ENCODE measurements around the gene RPS4Y2. TPM values are rescaled to one million over a fixed set of nuclear protein-coding genes. Genes with fewer than 3 reads are reported as not detected.

RPS4Y2 gene
- polyA plus RNA-seq, 1 of the 3 experiments (the other 2 are of a cell fraction) = not detected

GRCh38 chrY:20813459-20813858, 57.6 kb downstream of the RPS4Y2 start:
- no peaks in the 10 kb centered on the region for H3K9me2 ChIP-seq
- H3K79me2 ChIP-seq (ENCODE audit: insufficient read depth) = no peaks in the 10 kb centered on the region
- no peak for TF ChIP-seq EZH2phosphoT487 (IDR thresholded peaks at IDR 0.05; ENCODE audit: borderline replicate concordance, low read depth)
- no peak for TF ChIP-seq TCF12 (IDR thresholded peaks at IDR 0.05)
- no peak for TF ChIP-seq PBX3 (IDR thresholded peaks at IDR 0.05)
- no peak for TF ChIP-seq MEF2A (IDR thresholded peaks at IDR 0.05; ENCODE audit: borderline replicate concordance, low read depth)
- TF ChIP-seq POLR2AphosphoS5 (IDR thresholded peaks at IDR 0.05; ENCODE audit: low read depth, low read length) = no peak
- TF ChIP-seq SMC3 (IDR thresholded peaks at IDR 0.05; ENCODE audit: low read depth, low read length) = no peak
- TF ChIP-seq RAD21 (IDR thresholded peaks at IDR 0.05; ENCODE audit: low read length) = no peak
- H3K9me3 ChIP-seq = no peaks in the 10 kb centered on the region
- H3K4me3 ChIP-seq (ENCODE audit: low read depth in 2 of 2, low read length in 1 of 2) = no peak overlapping the region
- no peak overlapping the region for H2AFZ ChIP-seq (ENCODE audit: low read depth)
- H3K4me2 ChIP-seq = no peak overlapping the region
- no peaks in the 10 kb centered on the region for H3K27me3 ChIP-seq (ENCODE audit: insufficient read depth)
- no peak overlapping the region for H3K27ac ChIP-seq (ENCODE audit: low read depth in 2 of 2, low read length in 1 of 2)
- ChIA-PET POLR2A (no interaction called here), CTCF (no interaction called here)
- H3K36me3 ChIP-seq (replicated peaks in 1 of 2; ENCODE audit: control insufficient read depth in 1 of 2, insufficient read depth in 2 of 2, low read length in 1 of 2) = no peaks in the 10 kb centered on the region
- no peak for DNase-seq
- H3K9ac ChIP-seq = no peak overlapping the region
- no CpG with 5 or more reads among the region's 1 CpG for WGBS (ENCODE audit: low lambda C conversion rate)
- no peaks in the 10 kb centered on the region for H3K4me1 ChIP-seq (ENCODE audit: control insufficient read depth in 1 of 2, insufficient read depth in 2 of 2, low read depth in 1 of 2, low read length in 1 of 2)
- no peaks in the 10 kb centered on the region for H4K20me1 ChIP-seq (ENCODE audit: insufficient read depth)
- no peaks in the 10 kb centered on the region for H3F3A ChIP-seq (replicated peaks; ENCODE audit: insufficient read depth)

- Histone ChIP-seq H3K4me1 (ENCODE audit: control insufficient read depth in 1 of 2, insufficient read depth in 2 of 2, low read depth in 1 of 2, low read length in 1 of 2) (no peaks in the 10 kb centered on the region), H4K20me1 (ENCODE audit: insufficient read depth) (no peaks in the 10 kb centered on the region), H3F3A (replicated peaks; ENCODE audit: insufficient read depth) (no peaks in the 10 kb centered on the region), H3K27ac (ENCODE audit: low read depth in 2 of 2, low read length in 1 of 2) (no peak overlapping the region), H3K9me3 (no peaks in the 10 kb centered on the region), H3K27me3 (ENCODE audit: insufficient read depth) (no peaks in the 10 kb centered on the region), H3K4me3 (ENCODE audit: low read depth in 2 of 2, low read length in 1 of 2) (no peak overlapping the region), H2AFZ (ENCODE audit: low read depth) (no peak overlapping the region), H3K9ac (no peak overlapping the region), H3K79me2 (ENCODE audit: insufficient read depth) (no peaks in the 10 kb centered on the region), H3K36me3 (replicated peaks in 1 of 2; ENCODE audit: control insufficient read depth in 1 of 2, insufficient read depth in 2 of 2, low read length in 1 of 2) (no peaks in the 10 kb centered on the region), H3K9me2 (no peaks in the 10 kb centered on the region), H3K4me2 (no peak overlapping the region)
- ChIA-PET POLR2A (no interaction called here), CTCF (no interaction called here)
- no CpG with 5 or more reads among the region's 1 CpG for WGBS (ENCODE audit: low lambda C conversion rate)
- DNase-seq = no peak
- TF ChIP-seq MXI1 (IDR thresholded peaks at IDR 0.05; ENCODE audit: low read depth, low read length) (no peak), ZBTB33 (IDR thresholded peaks at IDR 0.05; ENCODE audit: borderline replicate concordance, low read depth) (no peak), RFX5 (IDR thresholded peaks at IDR 0.05; ENCODE audit: low read length) (no peak), ELF1 (IDR thresholded peaks at IDR 0.05) (no peak), SMC3 (IDR thresholded peaks at IDR 0.05; ENCODE audit: low read depth, low read length) (no peak), MAX (IDR thresholded peaks at IDR 0.05; ENCODE audit: low read depth) (no peak), NFIC (IDR thresholded peaks at IDR 0.05; ENCODE audit: borderline replicate concordance) (no peak), SIN3A (IDR thresholded peaks at IDR 0.05; ENCODE audit: borderline replicate concordance, low read depth, low read length) (no peak), POLR2AphosphoS5 (IDR thresholded peaks at IDR 0.05; ENCODE audit: low read depth, low read length) (no peak), YY1 (IDR thresholded peaks at IDR 0.05; ENCODE audit: low read depth) (no peak), MEF2A (IDR thresholded peaks at IDR 0.05; ENCODE audit: borderline replicate concordance, low read depth) (no peak), TEAD4 (IDR thresholded peaks at IDR 0.05; ENCODE audit: borderline replicate concordance, insufficient read depth) (no peak), IRF3 (IDR thresholded peaks at IDR 0.05; ENCODE audit: low read depth, low read length) (no peak), GATA2 (CRISPR knock-in tag; IDR thresholded peaks at IDR 0.05) (no peak), TAF1 (IDR thresholded peaks at IDR 0.05; ENCODE audit: borderline replicate concordance, low read depth, low read length) (no peak)
Observed at GRCh38 chrY:20814794-20815193, 58.9 kb downstream of the RPS4Y2 start.

All from SK-N-SH (cell line).